Measurements from ENCODE around the gene TMEM39A. TPM values are rescaled to one million over a fixed set of nuclear protein-coding genes. Genes with fewer than 3 reads are reported as not detected.

TMEM39A gene
- total RNA-seq, 4 donors from 2014 or later, result 54.7 to 60.2 (median 56.9) TPM

- DNase-seq (ENCODE audit: low spot score), result no peak
- no peak for TF ChIP-seq CTCF (IDR thresholded peaks at IDR 0.05)
- ATAC-seq (ENCODE audit: low FRiP score), result no peak
Observed at GRCh38 chr3:119456469-119456868, 6.9 kb downstream of the TMEM39A start.

- ATAC-seq (ENCODE audit: low FRiP score), result no peak
- TF ChIP-seq CTCF (IDR thresholded peaks at IDR 0.05), result no peak
- DNase-seq (ENCODE audit: low spot score), result no peak
Observed at GRCh38 chr3:119453822-119454221, 9.6 kb downstream of the TMEM39A start.

- no peak for TF ChIP-seq CTCF (IDR thresholded peaks at IDR 0.05)
- no peak for DNase-seq (ENCODE audit: low spot score)
- no peak for ATAC-seq (ENCODE audit: low FRiP score)
Observed at GRCh38 chr3:119444590-119444989, 18.8 kb downstream of the TMEM39A start.

- no peak for ATAC-seq (ENCODE audit: low FRiP score)
- TF ChIP-seq CTCF (IDR thresholded peaks at IDR 0.05), result no peak
- no peak for DNase-seq (ENCODE audit: low spot score)
Observed at GRCh38 chr3:119443179-119443578, 20.2 kb downstream of the TMEM39A start.

- TF ChIP-seq CTCF (IDR thresholded peaks at IDR 0.05), result no peak
- ATAC-seq (ENCODE audit: low FRiP score), result no peak
- DNase-seq (ENCODE audit: low spot score), result no peak
Observed at GRCh38 chr3:119437691-119438258, 25.6 kb downstream of the TMEM39A start.

GRCh38 chr3:119436977-119437376, 26.4 kb downstream of the TMEM39A start:
- no peak for TF ChIP-seq CTCF (IDR thresholded peaks at IDR 0.05)

GRCh38 chr3:119434703-119435102, 28.7 kb downstream of the TMEM39A start:
- no peak for TF ChIP-seq CTCF (IDR thresholded peaks at IDR 0.05)
- no peak for DNase-seq (ENCODE audit: low spot score)
- no peak for ATAC-seq (ENCODE audit: low FRiP score)

More at GRCh38 chr3:119436977-119437376, 26.4 kb downstream of the TMEM39A start:
- DNase-seq (ENCODE audit: low spot score) (no peak), ATAC-seq (ENCODE audit: low FRiP score) (no peak)

Data from omental fat pad (tissue), 4 donors.